HEK293T (cell line): ENCODE measurements around the gene TBC1D5.
A peak's percentile ranks its signal among the peaks of the same experiment; 100 is the strongest.
"Not testable (repeated sequence)": the region's sequence is repeated elsewhere in the genome, so short reads cannot be mapped to it uniquely, and the experiment has no call there.

ENCODE experiments used
- CTCF ChIA-PET: fragments of 350-600 bp; formaldehyde crosslinking; extraction: SDS; loops from one replicate; lab custom pipeline; 2021; ENCODE audit warnings: antibody characterized with exemption, inconsistent platforms; lab: Yijun Ruan, JAX
- POLR2A ChIA-PET: fragments of 350-600 bp; formaldehyde crosslinking; extraction: SDS; loops from one replicate; lab custom pipeline; 2020; ENCODE audit warnings: antibody characterized with exemption, inconsistent platforms; lab: Yijun Ruan, JAX
- DNase-seq: peaks from one replicate; pipeline ENCODE4 v3.0.0; 2012; ENCODE audit warnings: mixed read lengths; ENCODE audit errors: extremely low spot score
- ARNT ChIP-seq: fragments of 450-650 bp; IDR thresholded peaks from 2 replicates; pipeline ENCODE4 v1.6.1; 2017; ENCODE audit warnings: mild to moderate bottlenecking
- BHLHE40 ChIP-seq: fragments of 450-650 bp; IDR thresholded peaks from 2 replicates; pipeline ENCODE4 v1.6.1; 2016; ENCODE audit warnings: mild to moderate bottlenecking, moderate library complexity, borderline replicate concordance
- CTBP1 ChIP-seq: fragments of 450-650 bp; IDR thresholded peaks from 2 replicates; pipeline ENCODE4 v1.6.1; 2016; ENCODE audit warnings: borderline replicate concordance
- ELF4 ChIP-seq: fragments of 450-650 bp; IDR thresholded peaks from 2 replicates; pipeline ENCODE4 v1.6.1; 2017; ENCODE audit warnings: antibody characterized with exemption
- FOXA1 ChIP-seq: fragments of 450-650 bp; IDR thresholded peaks from 2 replicates; pipeline ENCODE4 v1.6.1; 2016; ENCODE audit warnings: mild to moderate bottlenecking
- FOXK2 ChIP-seq: fragments of 450-650 bp; IDR thresholded peaks from 2 replicates; pipeline ENCODE4 v1.6.1; 2016; ENCODE audit warnings: mild to moderate bottlenecking
- FOXM1 ChIP-seq: fragments of 450-650 bp; IDR thresholded peaks from 2 replicates; pipeline ENCODE4 v1.6.1; 2017; ENCODE audit warnings: mild to moderate bottlenecking, borderline replicate concordance
- HDGF ChIP-seq: fragments of 450-650 bp; IDR thresholded peaks from 2 replicates; pipeline ENCODE4 v1.6.1; 2017; ENCODE audit warnings: antibody characterized with exemption, borderline replicate concordance
- L3MBTL2 ChIP-seq: fragments of 450-650 bp; conservative IDR thresholded peaks from 2 replicates; pipeline ENCODE4 v1.6.1; 2016; ENCODE audit warnings: mild to moderate bottlenecking
- LEF1 ChIP-seq: fragments of 450-650 bp; IDR thresholded peaks from 2 replicates; pipeline ENCODE4 v1.6.1; 2017; ENCODE audit warnings: mild to moderate bottlenecking, borderline replicate concordance
- NFRKB ChIP-seq: fragments of 450-650 bp; IDR thresholded peaks from 2 replicates; pipeline ENCODE4 v1.6.1; 2016; ENCODE audit warnings: mild to moderate bottlenecking, moderate library complexity
- PKNOX1 ChIP-seq: fragments of 450-650 bp; IDR thresholded peaks from 2 replicates; pipeline ENCODE4 v1.6.1; 2016
- SP1 ChIP-seq: fragments of 450-650 bp; IDR thresholded peaks from 2 replicates; pipeline ENCODE4 v1.6.1; 2017
- SUZ12 ChIP-seq: fragments of 450-650 bp; IDR thresholded peaks from 2 replicates; pipeline ENCODE4 v1.6.1; 2016; ENCODE audit warnings: mild to moderate bottlenecking
- TARDBP ChIP-seq: fragments of 450-650 bp; IDR thresholded peaks from 2 replicates; pipeline ENCODE4 v1.6.1; 2016
- ZNF384 ChIP-seq: fragments of 450-650 bp; IDR thresholded peaks from 2 replicates; pipeline ENCODE4 v1.6.1; 2016

The TBC1D5 gene

GRCh38 chr3:17136136-17136721 lies 606.2 kb downstream of the TBC1D5 start:
- ChIA-PET POLR2A (interaction anchor here (0.6 kb wide), 1 partner anchor 20 kb away, joined by 3 read pairs; no protein-coding TSS in a partner anchor), CTCF (interaction anchor here (0.8 kb wide), 1 partner anchor 307 kb away, joined by 4 read pairs; no protein-coding TSS in a partner anchor)
- DNase-seq: peak; percentile 18
- no peak for TF ChIP-seq FOXK2
- no peak for TF ChIP-seq ZNF384
- TF ChIP-seq PKNOX1: peak; percentile 66

GRCh38 chr3:17135696-17136095 lies 606.7 kb downstream of the TBC1D5 start:
- POLR2A ChIA-PET: interaction anchor here (0.6 kb wide), 1 partner anchor 21 kb away, joined by 3 read pairs; no protein-coding TSS in a partner anchor
- CTCF ChIA-PET: no interaction called here
- no peak for TF ChIP-seq NFRKB
- peak; percentile 35; the same call in 1 of the 2 replicates for TF ChIP-seq PKNOX1
- TF ChIP-seq LEF1: no peak
- no peak for DNase-seq

DNA sequence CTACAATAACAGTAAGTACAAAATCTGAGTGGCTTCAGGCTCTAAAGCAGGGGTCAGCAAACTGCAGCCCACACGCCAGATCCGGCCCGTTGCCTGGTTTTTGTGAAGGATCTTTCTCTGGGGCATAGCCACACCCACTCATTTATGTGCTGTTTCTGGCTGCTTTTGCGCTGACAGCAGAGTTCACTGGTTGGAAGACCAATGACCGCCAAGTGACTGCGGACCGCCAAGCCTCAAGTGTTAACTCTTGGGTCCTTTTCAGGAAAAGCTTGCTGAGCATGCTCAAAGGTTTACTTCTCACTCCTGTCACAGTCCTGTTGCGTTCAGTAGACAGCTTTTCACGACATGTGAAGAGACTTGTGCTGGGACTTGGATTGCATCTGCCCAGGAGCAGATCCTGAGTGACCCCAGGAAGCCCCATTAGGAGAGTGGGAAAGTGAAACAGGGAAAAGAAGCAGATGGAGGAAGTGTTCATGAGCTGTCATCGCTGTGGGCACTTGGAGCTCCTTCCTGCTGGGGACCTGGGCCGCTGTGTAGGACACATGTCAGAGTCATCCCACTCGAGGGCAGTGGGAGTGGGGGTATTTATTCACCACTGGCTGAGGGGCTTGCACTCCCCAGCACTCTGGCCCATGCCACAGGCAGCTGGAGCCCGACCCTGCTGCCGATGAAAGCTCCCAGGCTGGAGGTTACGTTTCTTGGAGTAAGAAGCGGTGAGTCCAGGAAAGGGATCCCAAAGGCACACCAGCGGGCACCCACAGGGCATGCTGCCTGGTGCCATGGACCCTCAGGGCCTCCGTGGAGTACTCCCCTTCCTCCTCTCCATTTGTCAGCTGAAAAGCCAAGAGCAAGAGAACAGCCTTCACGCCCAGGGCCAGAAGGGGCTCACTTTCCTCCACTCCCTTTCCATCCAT lies 608.5 kb downstream of the TBC1D5 start:
- TF ChIP-seq ARNT (no peak), CTBP1 (no peak), LEF1 (no peak), ELF4 (no peak)
- no peak for DNase-seq
- CTCF ChIA-PET: no interaction called here
- POLR2A ChIA-PET: no interaction called here

DNA sequence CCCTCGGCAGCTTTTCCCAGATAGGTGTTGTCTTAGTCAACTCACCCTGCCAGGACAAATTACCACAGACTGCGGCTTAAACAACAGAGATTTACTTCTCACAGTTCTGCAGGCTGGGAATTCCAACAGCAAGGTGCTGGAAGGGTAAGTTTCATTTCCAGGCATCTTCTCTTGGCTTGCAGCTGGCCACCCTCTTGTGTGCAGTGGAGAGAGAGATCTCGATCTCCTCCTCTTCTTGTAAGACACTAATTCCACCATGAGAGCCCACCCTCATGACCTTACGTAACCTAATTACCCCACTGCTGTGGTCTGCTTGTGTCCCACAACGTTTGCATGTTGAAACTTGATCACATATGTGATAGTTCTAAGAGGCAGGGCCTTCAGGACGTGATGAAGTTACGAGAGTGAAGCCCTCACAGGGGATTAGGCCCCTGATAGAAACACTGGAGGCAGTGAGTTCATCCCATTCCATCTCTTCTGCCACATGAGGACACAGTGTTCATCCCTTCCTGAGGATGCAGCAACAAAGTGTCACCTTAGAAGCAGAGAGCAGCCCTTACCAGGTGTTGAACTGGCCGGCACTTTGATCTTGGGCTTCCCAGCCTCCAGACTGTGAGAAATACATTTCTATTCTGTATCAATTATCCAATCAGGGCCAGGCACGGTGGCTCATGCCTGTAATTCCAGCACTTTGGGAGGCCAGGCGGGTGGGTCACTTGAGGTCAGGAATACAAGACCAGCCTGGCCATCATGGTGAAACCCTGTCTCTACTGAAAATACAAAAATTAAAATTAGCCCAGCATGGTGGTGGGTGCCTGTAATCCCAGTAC lies 609.9 kb downstream of the TBC1D5 start:
- DNase-seq: no peak

DNA sequence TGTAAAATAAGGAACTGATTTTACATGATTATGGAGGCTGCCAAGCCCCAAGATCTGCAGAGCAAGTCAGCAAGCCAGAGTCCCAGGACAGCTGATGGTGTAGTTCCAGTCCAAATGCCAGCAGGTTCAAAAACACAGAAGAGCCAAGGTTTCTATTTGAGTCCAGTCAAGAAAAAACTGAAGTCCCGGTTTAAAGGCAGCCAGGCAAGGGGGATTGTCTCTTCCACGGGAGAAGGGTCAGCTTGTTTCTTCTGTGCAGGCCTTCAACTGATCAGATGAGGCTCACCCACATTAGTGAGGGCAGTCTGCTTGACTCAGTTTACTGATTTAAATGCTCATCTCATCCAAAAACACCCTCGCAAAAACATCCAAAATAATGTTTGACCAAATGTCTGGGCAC lies 611.5 kb downstream of the TBC1D5 start:
- ChIA-PET POLR2A (no interaction called here), CTCF (no interaction called here)
- no peak for DNase-seq
- TF ChIP-seq LEF1 (no peak), CTBP1 (no peak), SUZ12 (no peak), HDGF (no peak), BHLHE40 (no peak), FOXA1 (no peak), NFRKB (no peak), ZNF384 (no peak), SP1 (no peak), ELF4 (no peak), FOXK2 (no peak)

More for the DNA sequence above, 609.9 kb downstream of the TBC1D5 start:
- TF ChIP-seq PKNOX1: no peak
- no peak for TF ChIP-seq NFRKB
- no peak for TF ChIP-seq L3MBTL2
- TF ChIP-seq TARDBP: no peak
- TF ChIP-seq HDGF: no peak
- TF ChIP-seq CTBP1: no peak
- no peak for TF ChIP-seq SUZ12
- no peak for TF ChIP-seq ELF4
- no peak for TF ChIP-seq FOXA1
- no peak for TF ChIP-seq ZNF384
- TF ChIP-seq ARNT: no peak
- TF ChIP-seq FOXK2: no peak
- no peak for TF ChIP-seq FOXM1
- TF ChIP-seq SP1: no peak
- CTCF ChIA-PET: no interaction called here
- POLR2A ChIA-PET: no interaction called here

DNA sequence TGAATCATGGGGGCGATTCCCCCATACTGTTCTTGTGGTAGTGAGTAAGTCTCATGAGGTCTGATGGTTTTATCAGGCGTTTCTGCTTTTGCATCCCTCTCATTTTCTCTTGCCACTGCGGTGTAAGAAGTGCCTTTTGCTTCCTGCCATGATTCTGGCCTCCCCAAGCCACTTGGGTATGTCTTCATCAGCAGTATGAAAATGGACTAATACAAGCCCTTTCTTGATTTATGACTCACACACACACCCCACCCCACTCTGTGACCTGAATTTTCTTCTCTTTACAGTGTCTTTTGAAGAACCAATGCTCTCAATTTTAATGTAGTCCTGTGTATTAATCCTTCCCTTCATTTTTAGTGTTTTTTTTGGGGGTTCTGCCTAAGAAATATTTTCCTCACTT lies 612.9 kb downstream of the TBC1D5 start:
- POLR2A ChIA-PET: no interaction called here
- CTCF ChIA-PET: no interaction called here
- DNase-seq: no peak
- TF ChIP-seq FOXM1 (no peak), ZNF384 (no peak), SP1 (no peak)

- CTCF ChIA-PET, DNase-seq, POLR2A ChIA-PET: not testable (repeated sequence)
Measured at GRCh38 chr3:17128671-17129070, 613.8 kb downstream of the TBC1D5 start.
